Activated B cell treated with CpG ODN at 0.5 μM for 24 hours (primary cell): Measurements from ENCODE around the gene ATP2B2. TPM values are rescaled to one million over a fixed set of nuclear protein-coding genes. Genes with fewer than 3 reads are reported as not detected.

ENCODE experiments used
- ATAC-seq: fragments of 200-7000 bp; cut with Tn5 transposase; one replicate; pipeline ENCODE4 v1.10.0; 2021; ENCODE audit warnings: low read depth, mild to moderate bottlenecking, moderate library complexity
- CTCF ChIA-PET: fragments of 350-600 bp; sonication (Branson Sonifier 250); formaldehyde crosslinking; loops from one replicate; lab custom pipeline; 2021; ENCODE audit warnings: antibody characterized with exemption; lab: Charles Lee
- POLR2A ChIA-PET: fragments of 350-600 bp; sonication (Branson Sonifier 250); formaldehyde crosslinking; loops from one replicate; lab custom pipeline; 2021; ENCODE audit warnings: antibody characterized with exemption; lab: Charles Lee
- DNase-seq: peaks from one replicate; pipeline ENCODE4 v3.0.0; 2022
- H3K27ac Mint-ChIP-seq: one replicate; pipeline ENCODE4 v1.8.0; 2020; ENCODE audit warnings: mixed read lengths
- H3K27me3 Mint-ChIP-seq: one replicate; pipeline ENCODE4 v1.8.0; 2021; ENCODE audit warnings: mixed read lengths
- H3K36me3 Mint-ChIP-seq: one replicate; pipeline ENCODE4 v1.8.0; 2021; ENCODE audit warnings: low read depth, mixed read lengths
- H3K4me1 Mint-ChIP-seq: one replicate; pipeline ENCODE4 v1.8.0; 2021; ENCODE audit warnings: mixed read lengths
- H3K4me3 Mint-ChIP-seq: one replicate; pipeline ENCODE4 v1.8.0; 2020; ENCODE audit warnings: mild to moderate bottlenecking, mixed read lengths
- H3K9me3 Mint-ChIP-seq: one replicate; pipeline ENCODE4 v1.8.0; 2020; ENCODE audit warnings: mixed read lengths
- intact Hi-C: fragments of 100-400 bp; cut with micrococcal nuclease; formaldehyde crosslinking; loops from one replicate; pipeline ENCODE4 v1.15.1; 2024
- total RNA-seq: library from RNA; stranded (reverse); gene quantifications from 2 replicates; pipeline ENCODE4 v1.2.3, GENCODE V29; 2022
- TF ChIP-seq, protein P1 (sequence below): fragments of 200-600 bp; IDR thresholded peaks from one replicate; pipeline ENCODE4 v1.8.0; 2022; ENCODE audit warnings: antibody characterized with exemption, mild to moderate bottlenecking

Gene ATP2B2
- total RNA-seq, 1 donor from 2014 or later = not detected

- H3K27me3 Mint-ChIP-seq = no peaks in the 10 kb centered on the region
- peaks cover 44% of the 10 kb centered on the region for H3K36me3 Mint-ChIP-seq
- peaks cover 32% of the 10 kb centered on the region for H3K4me1 Mint-ChIP-seq
- no peaks in the 10 kb centered on the region for H3K9me3 Mint-ChIP-seq
- peak overlapping the region; percentile 74 for H3K4me3 Mint-ChIP-seq
- H3K27ac Mint-ChIP-seq = no peak overlapping the region
- ChIA-PET POLR2A (no interaction called here), CTCF (no interaction called here)
- TF ChIP-seq, protein P1, sequence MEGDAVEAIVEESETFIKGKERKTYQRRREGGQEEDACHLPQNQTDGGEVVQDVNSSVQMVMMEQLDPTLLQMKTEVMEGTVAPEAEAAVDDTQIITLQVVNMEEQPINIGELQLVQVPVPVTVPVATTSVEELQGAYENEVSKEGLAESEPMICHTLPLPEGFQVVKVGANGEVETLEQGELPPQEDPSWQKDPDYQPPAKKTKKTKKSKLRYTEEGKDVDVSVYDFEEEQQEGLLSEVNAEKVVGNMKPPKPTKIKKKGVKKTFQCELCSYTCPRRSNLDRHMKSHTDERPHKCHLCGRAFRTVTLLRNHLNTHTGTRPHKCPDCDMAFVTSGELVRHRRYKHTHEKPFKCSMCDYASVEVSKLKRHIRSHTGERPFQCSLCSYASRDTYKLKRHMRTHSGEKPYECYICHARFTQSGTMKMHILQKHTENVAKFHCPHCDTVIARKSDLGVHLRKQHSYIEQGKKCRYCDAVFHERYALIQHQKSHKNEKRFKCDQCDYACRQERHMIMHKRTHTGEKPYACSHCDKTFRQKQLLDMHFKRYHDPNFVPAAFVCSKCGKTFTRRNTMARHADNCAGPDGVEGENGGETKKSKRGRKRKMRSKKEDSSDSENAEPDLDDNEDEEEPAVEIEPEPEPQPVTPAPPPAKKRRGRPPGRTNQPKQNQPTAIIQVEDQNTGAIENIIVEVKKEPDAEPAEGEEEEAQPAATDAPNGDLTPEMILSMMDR = no peak
- DNase-seq (no peak), ATAC-seq (no peak)
- intact Hi-C loops = no loop called here
Measured at GRCh38 chr3:10319251-10319650, 186.1 kb downstream of the ATP2B2 start.

DNA sequence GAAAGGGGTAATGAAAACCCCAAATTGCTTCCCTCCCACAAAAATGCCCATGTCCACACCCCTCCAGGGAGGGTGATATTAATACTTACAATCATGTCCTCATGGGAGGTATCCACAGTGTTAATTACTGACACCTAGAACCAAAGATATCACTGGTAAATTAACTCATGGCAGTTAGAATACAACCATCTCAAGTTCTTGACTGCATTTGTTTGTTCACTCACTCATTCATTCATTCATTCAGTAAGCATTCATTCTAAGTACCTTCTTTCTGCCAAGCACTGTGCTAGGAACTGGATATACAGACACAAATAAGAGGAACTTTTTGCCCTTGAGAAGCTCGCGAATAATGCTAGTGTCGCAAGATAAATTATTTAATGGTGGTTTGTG, 187.4 kb downstream of the ATP2B2 start:
- DNase-seq = no peak
- Mint-ChIP-seq H3K27me3 (no peaks in the 10 kb centered on the region), H3K4me1 (peaks cover 32% of the 10 kb centered on the region), H3K27ac (no peak overlapping the region), H3K4me3 (peak overlapping the region; percentile 15), H3K36me3 (peaks cover 56% of the 10 kb centered on the region), H3K9me3 (no peaks in the 10 kb centered on the region)
- intact Hi-C loops = no loop called here
- ChIA-PET CTCF (no interaction called here), POLR2A (no interaction called here)
- TF ChIP-seq, protein P1 = no peak
- ATAC-seq = no peak

DNA sequence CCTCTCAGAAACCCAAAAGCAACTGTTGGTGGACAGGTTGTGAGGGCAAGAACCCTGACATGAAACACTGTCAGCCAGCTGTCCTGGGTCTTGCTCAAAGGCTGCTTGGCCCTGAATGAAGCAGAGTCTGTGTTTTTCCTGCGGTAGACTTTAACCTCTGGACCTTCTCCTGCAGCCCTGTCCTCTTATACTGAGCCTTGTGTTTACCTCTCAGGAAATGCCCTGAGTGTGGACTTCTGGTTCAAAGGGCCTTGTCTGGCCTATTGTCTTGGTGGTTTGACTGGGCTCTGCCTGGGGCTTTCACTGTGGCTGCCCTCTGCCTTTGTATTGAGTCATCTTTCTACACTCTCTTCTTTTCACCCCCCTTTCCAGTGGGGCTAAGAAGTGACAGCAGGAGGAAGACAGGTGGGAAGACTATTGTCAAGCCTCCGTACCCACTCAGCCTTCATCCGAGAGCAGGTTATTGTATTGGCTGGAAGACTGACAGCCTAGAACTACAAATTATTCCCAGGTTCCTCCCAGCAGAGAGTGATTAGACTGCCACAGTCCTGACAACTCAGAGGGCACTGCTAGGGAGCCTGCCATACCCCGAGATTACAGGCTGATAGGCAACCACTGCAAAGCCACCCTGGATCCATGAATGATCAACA, 187.9 kb downstream of the ATP2B2 start:
- intact Hi-C loops = no loop called here
- Mint-ChIP-seq H3K27ac (no peak overlapping the region), H3K4me3 (no peak overlapping the region), H3K36me3 (peaks cover 62% of the 10 kb centered on the region), H3K4me1 (peaks cover 32% of the 10 kb centered on the region), H3K27me3 (no peaks in the 10 kb centered on the region), H3K9me3 (no peaks in the 10 kb centered on the region)
- CTCF ChIA-PET = no interaction called here
- TF ChIP-seq, protein P1 = no peak
- ATAC-seq (no peak), DNase-seq (no peak)
- POLR2A ChIA-PET = no interaction called here

DNA sequence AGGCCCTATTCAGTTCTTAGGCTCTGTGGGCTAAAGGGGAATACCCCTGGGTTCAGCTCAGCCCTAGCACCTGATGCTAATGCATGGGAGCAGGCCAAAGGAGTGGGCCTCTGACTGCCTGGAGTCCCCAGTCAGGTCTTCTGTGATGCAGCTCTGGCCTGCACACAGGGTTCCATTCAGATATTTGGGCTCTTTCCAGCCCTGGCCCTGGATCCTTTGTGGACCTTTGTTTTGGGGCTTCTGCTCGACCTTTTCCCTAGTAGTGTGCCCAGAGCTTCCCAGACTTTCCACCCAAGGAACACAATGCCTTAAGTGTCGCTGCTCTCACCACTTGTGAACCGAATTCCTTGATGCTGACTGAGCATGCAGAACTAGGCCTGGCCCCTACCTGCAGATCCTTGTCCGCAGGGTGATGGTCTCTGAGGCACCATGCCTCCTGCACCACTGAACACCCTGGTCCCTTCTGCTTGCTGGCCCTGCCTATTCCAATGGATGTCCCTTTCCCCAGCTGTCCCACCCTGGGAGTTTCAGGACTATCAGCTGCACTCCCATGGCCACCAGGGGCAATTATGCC, 189.5 kb downstream of the ATP2B2 start:
- TF ChIP-seq, protein P1 = no peak
- Mint-ChIP-seq H3K9me3 (no peaks in the 10 kb centered on the region), H3K36me3 (peaks cover 76% of the 10 kb centered on the region), H3K27ac (no peak overlapping the region), H3K4me1 (peaks cover 29% of the 10 kb centered on the region), H3K27me3 (no peaks in the 10 kb centered on the region), H3K4me3 (no peak overlapping the region)
- intact Hi-C loops = no loop called here
- DNase-seq (no peak), ATAC-seq (no peak)
- POLR2A ChIA-PET = interaction anchor here (0.9 kb wide), 1 partner anchor 26 kb away, joined by 3 read pairs; no protein-coding TSS in a partner anchor
- CTCF ChIA-PET = no interaction called here

DNA sequence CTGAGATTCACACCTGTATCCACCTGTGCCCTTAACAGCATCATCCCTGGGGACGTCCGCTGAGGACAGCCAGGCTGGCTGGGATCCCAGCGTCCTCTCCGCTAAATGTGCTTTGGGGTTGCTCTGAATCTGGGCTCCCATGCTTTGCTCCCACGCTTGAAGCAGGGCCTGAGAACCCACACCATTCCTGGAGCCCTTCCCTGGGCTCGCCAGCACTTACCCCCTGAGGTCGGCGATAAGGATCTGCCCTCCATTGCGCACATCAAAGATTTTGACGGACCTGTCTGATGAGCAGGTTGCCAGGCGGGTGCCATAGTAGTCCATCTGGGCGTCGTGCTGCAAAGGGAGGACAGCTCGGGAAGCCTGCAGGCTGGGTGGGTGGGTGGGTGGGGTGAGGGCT, 190.3 kb downstream of the ATP2B2 start:
- Mint-ChIP-seq H3K36me3 (peaks cover 84% of the 10 kb centered on the region), H3K27ac (no peak overlapping the region), H3K4me1 (peaks cover 25% of the 10 kb centered on the region), H3K27me3 (no peaks in the 10 kb centered on the region), H3K9me3 (no peaks in the 10 kb centered on the region), H3K4me3 (no peak overlapping the region)
- TF ChIP-seq, protein P1 = no peak
- POLR2A ChIA-PET = interaction anchor here (0.9 kb wide), 1 partner anchor 25 kb away, joined by 3 read pairs; no protein-coding TSS in a partner anchor
- intact Hi-C loops = no loop called here
- DNase-seq (no peak), ATAC-seq (no peak)
- CTCF ChIA-PET = no interaction called here
